Thoracic aorta (tissue), 2 donors: ENCODE results near the gene VEZT. TPM values are rescaled to one million over a fixed set of nuclear protein-coding genes. Genes with fewer than 3 reads are reported as not detected.

Source experiments
- ATAC-seq: fragments of 150-250 bp; one replicate; pipeline ENCODE4 v1.8.0; 2017; ENCODE audit warnings: low read depth; ENCODE audit not compliant: insufficient number of reproducible peaks, low FRiP score
- DNase-seq: peaks from one replicate; pipeline ENCODE4 v3.0.0-alpha.2; 2020; ENCODE audit warnings: low spot score
- H3K27ac ChIP-seq, 2 donors: fragments of 200-600 bp; sonication (generic); 1 replicate in 1 of 2; 2 replicates in 1 of 2; pipeline ENCODE4 v1.5.1; 2016; ENCODE audit warnings: mild to moderate bottlenecking in 2 of 2, moderate library complexity in 2 of 2
- H3K27me3 ChIP-seq: fragments of 200-600 bp; sonication (generic); replicated peaks from 2 replicates; pipeline ENCODE4 v1.6.0; 2016; ENCODE audit warnings: mild to moderate bottlenecking; ENCODE audit not compliant: insufficient read depth
- H3K36me3 ChIP-seq: fragments of 200-600 bp; sonication (generic); one replicate; pipeline ENCODE4 v1.5.1; 2016
- H3K4me1 ChIP-seq, 2 donors: fragments of 200-600 bp; sonication (generic); 1 replicate in 1 of 2; 2 replicates in 1 of 2; pipeline versions ENCODE4 v1.5.1 to v1.6.0; 2016; ENCODE audit warnings: low read depth in 2 of 2, mild to moderate bottlenecking in 1 of 2; ENCODE audit not compliant: control insufficient read depth in 1 of 2
- H3K4me3 ChIP-seq: fragments of 200-600 bp; sonication (generic); 2 replicates; pipeline ENCODE4 v1.5.1; 2016; ENCODE audit warnings: mild to moderate bottlenecking
- H3K9me3 ChIP-seq: fragments of 200-600 bp; sonication (generic); 2 replicates; pipeline ENCODE4 v1.5.1; 2016
- total RNA-seq, 2 donors: library from RNA; depleted of rRNA; stranded (reverse); fragments of >200 nt; gene quantifications; one replicate each; pipeline versions ENCODE4 v1.1.0 to v1.2.3, GENCODE V29; 2016
- TF ChIP-seq, protein P1 (sequence below): fragments of 200-600 bp; sonication (generic); IDR thresholded peaks from one replicate; pipeline ENCODE4 v1.5.1; 2019; ENCODE audit warnings: antibody characterized with exemption

VEZT gene
- total RNA-seq, 2 donors from 2014 or later = 58.3 to 149 TPM

- no peaks in the 10 kb centered on the region for H3K27me3 ChIP-seq
- no peaks in the 10 kb centered on the region for H3K36me3 ChIP-seq
- no peaks in the 10 kb centered on the region for H3K9me3 ChIP-seq
- TF ChIP-seq, protein P1, sequence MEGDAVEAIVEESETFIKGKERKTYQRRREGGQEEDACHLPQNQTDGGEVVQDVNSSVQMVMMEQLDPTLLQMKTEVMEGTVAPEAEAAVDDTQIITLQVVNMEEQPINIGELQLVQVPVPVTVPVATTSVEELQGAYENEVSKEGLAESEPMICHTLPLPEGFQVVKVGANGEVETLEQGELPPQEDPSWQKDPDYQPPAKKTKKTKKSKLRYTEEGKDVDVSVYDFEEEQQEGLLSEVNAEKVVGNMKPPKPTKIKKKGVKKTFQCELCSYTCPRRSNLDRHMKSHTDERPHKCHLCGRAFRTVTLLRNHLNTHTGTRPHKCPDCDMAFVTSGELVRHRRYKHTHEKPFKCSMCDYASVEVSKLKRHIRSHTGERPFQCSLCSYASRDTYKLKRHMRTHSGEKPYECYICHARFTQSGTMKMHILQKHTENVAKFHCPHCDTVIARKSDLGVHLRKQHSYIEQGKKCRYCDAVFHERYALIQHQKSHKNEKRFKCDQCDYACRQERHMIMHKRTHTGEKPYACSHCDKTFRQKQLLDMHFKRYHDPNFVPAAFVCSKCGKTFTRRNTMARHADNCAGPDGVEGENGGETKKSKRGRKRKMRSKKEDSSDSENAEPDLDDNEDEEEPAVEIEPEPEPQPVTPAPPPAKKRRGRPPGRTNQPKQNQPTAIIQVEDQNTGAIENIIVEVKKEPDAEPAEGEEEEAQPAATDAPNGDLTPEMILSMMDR = no peak
- ATAC-seq (no peak), DNase-seq (no peak)
- H3K4me1 ChIP-seq = peaks cover 7 to 30% of the 10 kb centered on the region in 2 donors
- H3K4me3 ChIP-seq = peak overlapping the region; percentile 84
- H3K27ac ChIP-seq = peak overlapping the region; percentile 3 to 99
Observed at GRCh38 chr12:95215949-95216348, 1.7 kb upstream of the VEZT start.

GRCh38 chr12:95216711-95217376 lies 763 bp upstream of the VEZT start:
- no peaks in the 10 kb centered on the region for H3K36me3 ChIP-seq
- H3K4me1 ChIP-seq = peaks cover 13 to 37% of the 10 kb centered on the region in 2 donors
- TF ChIP-seq, protein P1 = no peak
- DNase-seq = no peak
- no peak for ATAC-seq
- no peaks in the 10 kb centered on the region for H3K9me3 ChIP-seq
- peak overlapping the region; percentile 84 for H3K4me3 ChIP-seq
- no peaks in the 10 kb centered on the region for H3K27me3 ChIP-seq
- peak overlapping the region; percentile 90 to 99 for H3K27ac ChIP-seq

DNA sequence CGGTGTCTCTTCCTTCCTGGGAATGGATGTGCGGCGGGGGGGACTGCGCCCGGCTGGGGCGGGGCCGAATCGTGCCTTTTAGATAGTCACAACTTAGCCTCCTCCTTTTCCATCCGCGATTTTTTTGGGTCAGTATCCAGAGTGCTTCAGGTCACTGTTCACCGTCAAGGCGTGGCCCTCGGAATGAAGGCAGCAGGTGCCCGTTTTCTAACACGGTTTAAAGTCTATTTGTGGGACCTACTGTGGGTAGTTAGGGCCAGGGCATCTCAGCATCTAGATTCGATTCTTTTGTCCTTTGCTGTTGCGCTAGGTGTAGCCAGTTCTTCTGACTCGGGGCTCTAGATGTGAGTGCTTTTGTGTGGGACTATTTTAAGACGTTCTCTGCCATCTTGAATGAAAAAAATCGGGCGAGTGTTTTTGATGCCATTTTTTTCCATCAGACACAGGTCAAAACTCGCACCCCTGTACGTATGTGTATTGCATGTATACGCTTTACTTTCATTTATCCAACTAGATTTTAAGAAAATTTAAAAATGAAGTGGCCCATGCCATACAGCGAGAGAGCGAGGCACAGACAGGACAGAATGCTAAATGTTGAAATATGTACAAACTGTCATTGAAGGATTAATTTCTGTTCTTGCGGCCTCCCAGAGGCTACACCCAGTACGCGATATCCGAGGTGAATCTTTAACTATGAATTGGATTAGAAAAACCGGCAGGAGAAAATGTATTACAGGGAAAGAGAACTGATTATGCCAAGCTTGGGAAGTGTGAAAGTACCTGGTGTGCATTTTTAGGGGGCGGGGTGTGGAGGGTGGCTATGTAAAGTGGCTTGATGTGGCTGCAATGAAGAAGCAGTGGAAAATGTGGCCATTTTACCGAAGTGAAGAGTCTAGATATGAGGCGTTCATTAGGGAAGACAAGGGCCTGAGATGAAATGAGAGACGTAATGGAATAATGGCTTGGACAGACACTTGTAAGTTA lies 835 bp downstream of the VEZT start:
- ATAC-seq = peak; percentile 15
- H3K4me3 ChIP-seq = peak overlapping the region; percentile 84
- no peak for DNase-seq
- no peaks in the 10 kb centered on the region for H3K36me3 ChIP-seq
- H3K9me3 ChIP-seq = no peaks in the 10 kb centered on the region
- peak overlapping the region; percentile 97 to 99 for H3K27ac ChIP-seq
- peaks cover 21 to 52% of the 10 kb centered on the region in 2 donors for H3K4me1 ChIP-seq
- TF ChIP-seq, protein P1 = no peak
- no peaks in the 10 kb centered on the region for H3K27me3 ChIP-seq

GRCh38 chr12:95220190-95220589 lies 2.6 kb downstream of the VEZT start:
- peak overlapping the region in 1 of 2 donors; percentile 99 for H3K27ac ChIP-seq
- peaks cover 37 to 65% of the 10 kb centered on the region in 2 donors for H3K4me1 ChIP-seq
- DNase-seq (no peak), ATAC-seq (no peak)
- peaks cover 10% of the 10 kb centered on the region for H3K36me3 ChIP-seq
- no peaks in the 10 kb centered on the region for H3K9me3 ChIP-seq
- TF ChIP-seq, protein P1 = no peak
- H3K4me3 ChIP-seq = no peak overlapping the region
- no peaks in the 10 kb centered on the region for H3K27me3 ChIP-seq

DNA sequence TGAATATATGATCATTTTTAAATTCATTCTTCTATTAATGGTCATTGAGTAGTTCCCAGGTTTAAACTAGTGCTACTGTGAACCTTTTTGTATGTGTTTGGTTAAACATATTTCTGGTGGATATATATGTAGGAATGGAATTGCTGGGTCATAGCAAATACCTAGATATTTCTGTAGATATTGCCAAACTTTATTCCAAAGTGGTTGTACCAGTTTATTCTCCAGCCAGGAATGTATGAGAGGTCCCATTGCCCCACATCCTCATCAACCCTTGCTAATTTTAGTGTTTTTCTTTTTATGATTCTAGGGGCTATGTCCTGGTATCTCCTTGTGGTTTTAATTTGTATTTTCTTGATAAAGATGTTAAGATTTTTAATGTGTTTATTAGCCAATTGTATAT lies 3.1 kb downstream of the VEZT start:
- DNase-seq = no peak
- Histone ChIP-seq H3K27me3 (no peaks in the 10 kb centered on the region), H3K4me3 (no peak overlapping the region), H3K4me1 (peaks cover 37 to 62% of the 10 kb centered on the region in 2 donors), H3K27ac (peak overlapping the region in 1 of 2 donors; percentile 99), H3K9me3 (no peaks in the 10 kb centered on the region), H3K36me3 (peaks cover 11% of the 10 kb centered on the region)
- TF ChIP-seq, protein P1 = no peak
- ATAC-seq = no peak
